H1 (cell line): ENCODE data around the gene GAREM2. TPM values are rescaled to one million over a fixed set of nuclear protein-coding genes. Genes with fewer than 3 reads are reported as not detected.

Experiments
- KDM1A ChIP-seq: fragments of 200-600, 300-600 bp; sonication (generic); IDR thresholded peaks from 2 replicates; pipeline ENCODE4 v1.7.1; 2016; ENCODE audit warnings: mild to moderate bottlenecking, low read length, borderline replicate concordance
- polyA plus RNA-seq, 7 experiments: library from polyadenylated mRNA; depleted of rRNA in 3 of 7; stranded (reverse) in 5 of 7; unstranded in 2 of 7; fragments of >200 nt in 5 of 7; fragments of 200-250 nt in 2 of 7; gene quantifications; 1 replicate in 5 of 7; 2 replicates in 1 of 7; 4 replicates in 1 of 7; pipeline versions ENCODE4 v1.2.1 to v1.2.3, GENCODE V29; 2011 to 2013; ENCODE audit warnings: missing spikeins in 2 of 7, mixed read lengths in 2 of 7
- total RNA-seq: library from RNA; stranded (reverse); fragmentation: NEBNext Ultra II Directional; extraction: Animal tissue kit (Norgen Biotek cat#: 25700); gene quantifications from 2 replicates; pipeline ENCODE4 v1.2.1, GENCODE V29; 2021
- TF ChIP-seq, protein P1 (sequence below), 3 experiments: IDR thresholded peaks; 1 replicate in 2 of 3; 2 replicates in 1 of 3; pipeline versions ENCODE4 v1.5.1 to v1.6.1; 2011; ENCODE audit warnings: low read length in 3 of 3, mild to moderate bottlenecking in 3 of 3, inconsistent platforms in 2 of 3, low read depth in 1 of 3, moderate library complexity in 1 of 3; ENCODE audit not compliant: insufficient read depth in 1 of 3; ENCODE audit errors: control extremely low read depth in 1 of 3

The GAREM2 gene
- total and polyA plus RNA-seq, 2 of the 8 experiments (the other 6 are each of a cell fraction or from before 2014, with no cell fraction given): 19.9 TPM

- TF ChIP-seq, protein P1, sequence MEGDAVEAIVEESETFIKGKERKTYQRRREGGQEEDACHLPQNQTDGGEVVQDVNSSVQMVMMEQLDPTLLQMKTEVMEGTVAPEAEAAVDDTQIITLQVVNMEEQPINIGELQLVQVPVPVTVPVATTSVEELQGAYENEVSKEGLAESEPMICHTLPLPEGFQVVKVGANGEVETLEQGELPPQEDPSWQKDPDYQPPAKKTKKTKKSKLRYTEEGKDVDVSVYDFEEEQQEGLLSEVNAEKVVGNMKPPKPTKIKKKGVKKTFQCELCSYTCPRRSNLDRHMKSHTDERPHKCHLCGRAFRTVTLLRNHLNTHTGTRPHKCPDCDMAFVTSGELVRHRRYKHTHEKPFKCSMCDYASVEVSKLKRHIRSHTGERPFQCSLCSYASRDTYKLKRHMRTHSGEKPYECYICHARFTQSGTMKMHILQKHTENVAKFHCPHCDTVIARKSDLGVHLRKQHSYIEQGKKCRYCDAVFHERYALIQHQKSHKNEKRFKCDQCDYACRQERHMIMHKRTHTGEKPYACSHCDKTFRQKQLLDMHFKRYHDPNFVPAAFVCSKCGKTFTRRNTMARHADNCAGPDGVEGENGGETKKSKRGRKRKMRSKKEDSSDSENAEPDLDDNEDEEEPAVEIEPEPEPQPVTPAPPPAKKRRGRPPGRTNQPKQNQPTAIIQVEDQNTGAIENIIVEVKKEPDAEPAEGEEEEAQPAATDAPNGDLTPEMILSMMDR (IDR thresholded peaks at IDR 0.05; ENCODE audit: control extremely low read depth in 1 of 3, insufficient read depth in 1 of 3, low read depth in 1 of 3, low read length in 3 of 3): no peak
- no peak for TF ChIP-seq KDM1A
Observed at GRCh38 chr2:26202981-26203490, 30.1 kb downstream of the GAREM2 start (continued).
